Naive thymus-derived CD4-positive, alpha-beta T cell (primary cell): Measurements from ENCODE around the gene ACOXL. TPM values are rescaled to one million over a fixed set of nuclear protein-coding genes. Genes with fewer than 3 reads are reported as not detected.

Experiments
- ATAC-seq: fragments of 150-1000 bp; cut with Tn5 transposase; 2 replicates; pipeline ENCODE4 v1.10.0; 2021; ENCODE audit warnings: mild to moderate bottlenecking, moderate library complexity
- CTCF ChIA-PET: fragments of 350-600 bp; sonication (Branson Sonifier 250); formaldehyde crosslinking; loops from one replicate; lab custom pipeline; 2021; ENCODE audit warnings: antibody characterized with exemption; lab: Charles Lee
- POLR2A ChIA-PET: fragments of 350-600 bp; sonication (Branson Sonifier 250); formaldehyde crosslinking; loops from one replicate; lab custom pipeline; 2021; ENCODE audit warnings: antibody characterized with exemption, inconsistent platforms; lab: Charles Lee
- DNase-seq, 9 donors: peaks; one replicate each; pipeline versions ENCODE4 v3.0.0 to v3.0.0-alpha.2; 2020 to 2022; ENCODE audit warnings: mixed read lengths in 1 of 9
- H3K27ac ChIP-seq: one replicate; pipeline ENCODE4 v1.7.0; 2013; ENCODE audit warnings: mild to moderate bottlenecking, low read depth, low read length, moderate library complexity
- H3K27me3 ChIP-seq, 2 donors: one replicate each; pipeline ENCODE4 v1.7.0; 2013; ENCODE audit warnings: low read length in 2 of 2, mild to moderate bottlenecking in 2 of 2, moderate library complexity in 2 of 2; ENCODE audit not compliant: control insufficient read depth in 2 of 2, insufficient read depth in 2 of 2
- H3K36me3 ChIP-seq, 3 experiments: 1 replicate in 2 of 3; 2 replicates in 1 of 3; pipeline ENCODE4 v1.7.0; 2013; ENCODE audit warnings: low read length in 3 of 3, mild to moderate bottlenecking in 3 of 3, moderate library complexity in 1 of 3; ENCODE audit not compliant: insufficient read depth in 3 of 3, control insufficient read depth in 2 of 3
- H3K4me1 ChIP-seq, 2 donors: one replicate each; pipeline ENCODE4 v1.7.0; 2013; ENCODE audit warnings: low read length in 2 of 2, mild to moderate bottlenecking in 2 of 2, moderate library complexity in 1 of 2; ENCODE audit not compliant: control insufficient read depth in 2 of 2, insufficient read depth in 2 of 2
- H3K4me3 ChIP-seq: 2 replicates; pipeline ENCODE4 v1.7.0; 2013; ENCODE audit warnings: mild to moderate bottlenecking, low read length
- H3K9me3 ChIP-seq, 3 experiments: 1 replicate in 2 of 3; 2 replicates in 1 of 3; pipeline ENCODE4 v1.7.0; 2013; ENCODE audit warnings: low read length in 3 of 3; ENCODE audit not compliant: control insufficient read depth in 2 of 3
- H3K27ac Mint-ChIP-seq, 9 donors: one replicate each; pipeline ENCODE4 v1.8.0; 2020 to 2022; ENCODE audit warnings: mixed read lengths in 9 of 9, mild to moderate bottlenecking in 8 of 9, moderate library complexity in 5 of 9, inconsistent platforms in 2 of 9
- H3K27me3 Mint-ChIP-seq, 5 donors: one replicate each; pipeline ENCODE4 v1.8.0; 2021 to 2022; ENCODE audit warnings: mixed read lengths in 5 of 5, mild to moderate bottlenecking in 1 of 5
- H3K36me3 Mint-ChIP-seq, 5 donors: one replicate each; pipeline ENCODE4 v1.8.0; 2020 to 2022; ENCODE audit warnings: mixed read lengths in 5 of 5, mild to moderate bottlenecking in 3 of 5, inconsistent platforms in 1 of 5
- H3K4me1 Mint-ChIP-seq, 7 donors: one replicate each; pipeline ENCODE4 v1.8.0; 2020 to 2022; ENCODE audit warnings: mixed read lengths in 7 of 7, mild to moderate bottlenecking in 3 of 7, inconsistent platforms in 1 of 7
- H3K4me3 Mint-ChIP-seq, 10 donors: one replicate each; pipeline ENCODE4 v1.8.0; 2020 to 2022; ENCODE audit warnings: mild to moderate bottlenecking in 10 of 10, mixed read lengths in 10 of 10, moderate library complexity in 6 of 10, inconsistent platforms in 2 of 10
- H3K9me3 Mint-ChIP-seq, 11 donors: one replicate each; pipeline ENCODE4 v1.8.0; 2020 to 2022; ENCODE audit warnings: mixed read lengths in 11 of 11, mild to moderate bottlenecking in 4 of 11, inconsistent platforms in 1 of 11, moderate library complexity in 1 of 11
- intact Hi-C, 2 donors: fragments of 100-400 bp; cut with micrococcal nuclease; formaldehyde crosslinking; loops; one replicate each; pipeline ENCODE4 v1.15.1; 2023
- polyA plus RNA-seq, 2 donors: library from polyadenylated mRNA; unstranded; fragments of 300-500 nt; fragmentation: Illumina TruSeq; gene quantifications; one replicate each; pipeline ENCODE4 v1.2.3, GENCODE V29; 2021
- total RNA-seq, 6 experiments: library from RNA in 5 of 6; stranded (reverse) in 5 of 6; gene quantifications; 1 replicate in 5 of 6; 2 replicates in 1 of 6; pipeline ENCODE4 v1.2.3 and lab custom pipeline; 2021 to 2026

Gene ACOXL
- total and polyA plus RNA-seq, 7 experiments from 2014 or later: 0.29 TPM; not detected in 6

DNA sequence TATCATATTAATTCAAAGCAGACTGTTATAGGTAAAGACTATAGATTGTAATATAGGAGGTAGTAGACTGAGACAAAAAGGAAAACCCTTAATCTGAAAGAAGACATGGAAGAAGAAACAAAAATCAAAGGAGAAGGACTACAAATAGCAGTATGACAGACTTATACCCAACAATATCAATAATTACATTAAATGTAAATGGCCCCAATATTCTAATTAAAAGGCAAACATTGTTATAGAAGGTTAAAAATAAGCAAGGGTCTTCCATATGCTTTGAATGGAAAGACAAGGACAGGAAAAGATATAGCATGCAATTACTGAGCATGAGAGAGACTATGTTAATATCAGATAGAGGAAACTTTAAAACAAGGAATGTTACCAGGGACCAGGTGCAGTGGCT is 278.8 kb downstream of the ACOXL start:
- H3K27me3 ChIP-seq: no peaks in the 10 kb centered on the region
- H3K4me1 Mint-ChIP-seq: no peaks in the 10 kb centered on the region
- no peak overlapping the region for H3K27ac Mint-ChIP-seq
- peaks cover 0 to 6% (median 0%) of the 10 kb centered on the region in 5 donors for H3K36me3 Mint-ChIP-seq
- ChIA-PET CTCF (no interaction called here), POLR2A (no interaction called here)
- H3K4me3 Mint-ChIP-seq: no peak overlapping the region
- peaks cover 4 to 32% (median 6%) of the 10 kb centered on the region in 11 donors for H3K9me3 Mint-ChIP-seq
- ATAC-seq (no peak), DNase-seq (no peak)
- H3K27ac ChIP-seq: no peak overlapping the region
- peaks cover 15 to 35% (median 16%) of the 10 kb centered on the region in 5 donors for H3K27me3 Mint-ChIP-seq
- H3K4me1 ChIP-seq: no peaks in the 10 kb centered on the region
- no peak overlapping the region for H3K4me3 ChIP-seq
- no peaks in the 10 kb centered on the region for H3K9me3 ChIP-seq
- H3K36me3 ChIP-seq: no peaks in the 10 kb centered on the region
- intact Hi-C loops: no loop called here

DNA sequence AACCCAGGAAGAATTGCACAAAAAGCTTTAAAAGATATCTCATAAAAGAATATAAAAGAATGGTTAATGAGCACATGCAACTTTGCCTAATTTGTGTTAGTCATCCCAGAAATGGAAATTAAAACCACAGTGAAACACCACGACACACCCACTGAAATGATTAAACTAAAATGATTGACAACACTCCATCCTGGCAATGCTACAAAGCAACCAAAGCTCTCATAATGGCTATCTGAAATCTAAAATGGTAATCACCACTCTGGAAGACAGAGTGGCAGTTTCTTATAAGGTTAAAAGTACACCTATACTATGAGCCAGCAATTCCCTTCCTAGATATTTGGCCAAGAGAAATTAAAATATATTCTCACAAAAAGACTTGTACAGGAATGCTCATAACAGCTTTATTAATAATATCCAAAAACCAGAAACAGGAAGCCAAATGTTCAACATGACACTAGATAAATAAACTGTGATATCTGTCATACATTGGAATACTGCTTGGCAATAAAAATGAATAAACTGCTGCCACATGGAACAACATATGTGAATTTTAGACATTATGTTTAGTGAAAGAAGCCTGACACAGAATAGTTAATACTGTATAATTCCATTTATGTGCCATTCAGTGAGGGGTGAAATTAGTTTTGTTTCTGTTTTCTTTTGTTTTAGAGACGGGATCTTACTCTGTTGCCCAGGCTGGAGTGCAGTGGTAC is 283.1 kb downstream of the ACOXL start:
- ChIA-PET POLR2A (no interaction called here), CTCF (no interaction called here)
- Histone ChIP-seq H3K9me3 (no peaks in the 10 kb centered on the region), H3K27ac (no peak overlapping the region), H3K4me1 (no peaks in the 10 kb centered on the region), H3K27me3 (no peaks in the 10 kb centered on the region), H3K36me3 (no peaks in the 10 kb centered on the region), H3K4me3 (no peak overlapping the region)
- H3K36me3 Mint-ChIP-seq: peaks cover 0 to 6% (median 0%) of the 10 kb centered on the region in 5 donors
- no peak overlapping the region for H3K4me3 Mint-ChIP-seq
- no peak for DNase-seq
- H3K4me1 Mint-ChIP-seq: peaks cover 0 to 11% (median 0%) of the 10 kb centered on the region in 7 donors
- H3K27me3 Mint-ChIP-seq: peaks cover 0 to 22% (median 4%) of the 10 kb centered on the region in 5 donors
- intact Hi-C loops: no loop called here
- no peak for ATAC-seq
- H3K27ac Mint-ChIP-seq: no peak overlapping the region
- H3K9me3 Mint-ChIP-seq: peaks cover 3 to 31% (median 5%) of the 10 kb centered on the region in 11 donors

DNA sequence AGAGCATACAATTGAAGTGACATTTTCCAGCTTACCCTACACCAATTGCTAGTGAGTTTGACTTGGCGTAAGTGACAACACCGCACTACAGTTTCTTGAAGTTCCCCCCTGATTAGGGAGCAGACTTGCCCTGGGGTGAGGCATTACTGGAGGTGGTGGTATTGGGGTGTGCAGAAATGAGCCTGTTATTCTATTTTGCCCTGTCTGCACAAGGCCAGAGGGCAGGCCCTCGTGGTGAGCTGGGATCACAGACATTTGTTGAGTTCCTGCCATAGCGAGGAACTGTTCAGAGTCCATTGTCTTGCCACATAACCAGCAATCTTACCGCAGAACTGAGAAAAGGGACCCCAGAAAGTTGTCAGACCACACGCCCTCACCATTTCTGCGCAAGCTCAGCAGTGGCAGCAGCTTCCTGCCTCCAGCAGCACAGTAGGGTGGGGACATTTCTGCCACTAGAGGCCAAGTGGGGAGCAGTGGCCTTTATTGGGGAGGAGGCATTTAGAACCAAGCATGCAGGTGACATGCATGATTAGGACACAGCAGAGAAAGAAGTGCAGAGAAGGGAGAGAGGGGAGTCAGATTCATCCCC is 284.8 kb downstream of the ACOXL start:
- intact Hi-C loops: no loop called here
- H3K36me3 Mint-ChIP-seq: peaks cover 0 to 6% (median 0%) of the 10 kb centered on the region in 5 donors
- H3K9me3 Mint-ChIP-seq: peaks cover 0 to 15% (median 3%) of the 10 kb centered on the region in 11 donors
- H3K36me3 ChIP-seq: no peaks in the 10 kb centered on the region
- no peaks in the 10 kb centered on the region for H3K27me3 ChIP-seq
- H3K9me3 ChIP-seq: no peaks in the 10 kb centered on the region
- H3K4me3 ChIP-seq: no peak overlapping the region
- POLR2A ChIA-PET: no interaction called here
- ATAC-seq (no peak), DNase-seq (no peak)
- no peak overlapping the region for H3K4me3 Mint-ChIP-seq
- H3K4me1 ChIP-seq: no peaks in the 10 kb centered on the region
- no peak overlapping the region for H3K27ac ChIP-seq
- CTCF ChIA-PET: no interaction called here
- peaks cover 0 to 15% (median 0%) of the 10 kb centered on the region in 5 donors for H3K27me3 Mint-ChIP-seq
- H3K4me1 Mint-ChIP-seq: peaks cover 0 to 11% (median 0%) of the 10 kb centered on the region in 7 donors
- H3K27ac Mint-ChIP-seq: no peak overlapping the region

DNA sequence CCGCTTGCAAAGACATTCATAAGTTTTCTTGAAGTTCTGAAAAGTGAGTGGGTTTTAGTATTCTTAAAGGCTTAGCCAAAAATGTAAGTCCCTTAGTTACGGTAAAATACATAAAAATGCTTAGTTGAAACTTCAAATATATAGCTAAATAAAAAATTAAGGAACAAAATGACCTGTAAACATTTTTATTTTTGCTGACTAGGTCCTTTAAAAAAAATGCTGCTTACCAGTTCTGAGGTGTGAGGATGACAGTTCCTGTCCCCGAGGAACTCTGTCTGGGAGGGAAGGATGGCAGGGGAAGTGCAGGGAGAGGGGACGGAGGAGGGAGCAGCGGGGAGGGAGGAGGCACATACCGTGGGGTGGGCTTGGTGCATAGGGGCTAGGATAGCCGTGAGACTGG is 285.5 kb downstream of the ACOXL start:
- no peak overlapping the region for H3K27ac Mint-ChIP-seq
- Histone ChIP-seq H3K4me1 (no peaks in the 10 kb centered on the region), H3K27me3 (no peaks in the 10 kb centered on the region), H3K36me3 (no peaks in the 10 kb centered on the region), H3K9me3 (no peaks in the 10 kb centered on the region), H3K4me3 (no peak overlapping the region), H3K27ac (no peak overlapping the region)
- intact Hi-C loops: no loop called here
- peaks cover 0 to 6% (median 0%) of the 10 kb centered on the region in 5 donors for H3K36me3 Mint-ChIP-seq
- H3K4me3 Mint-ChIP-seq: no peak overlapping the region
- peaks cover 0 to 11% (median 0%) of the 10 kb centered on the region in 7 donors for H3K4me1 Mint-ChIP-seq
- POLR2A ChIA-PET: no interaction called here
- peaks cover 0 to 13% (median 0%) of the 10 kb centered on the region in 5 donors for H3K27me3 Mint-ChIP-seq
- CTCF ChIA-PET: no interaction called here
- H3K9me3 Mint-ChIP-seq: peaks cover 0 to 8% (median 3%) of the 10 kb centered on the region in 11 donors
- ATAC-seq: no peak
- no peak for DNase-seq

DNA sequence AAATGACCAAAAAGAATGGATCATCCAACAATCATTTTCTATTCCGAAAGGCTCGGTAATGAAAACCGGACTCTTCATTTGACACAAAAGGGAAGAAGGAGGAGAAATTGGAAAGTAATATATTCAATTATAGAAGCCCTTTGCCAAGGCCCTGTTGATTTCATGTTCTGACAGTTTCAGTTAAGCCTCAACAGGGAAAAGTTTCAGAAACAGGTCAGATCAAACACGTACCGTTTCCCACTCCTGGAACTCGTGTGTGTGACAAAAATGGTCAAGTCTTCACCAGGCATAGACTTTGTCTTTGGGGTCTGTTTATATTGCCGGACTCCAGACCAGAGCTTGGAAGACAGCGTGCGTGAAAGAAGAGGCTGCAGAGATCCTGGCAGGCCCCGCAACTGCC is 287.0 kb downstream of the ACOXL start:
- Mint-ChIP-seq H3K36me3 (no peaks in the 10 kb centered on the region), H3K4me3 (no peak overlapping the region), H3K4me1 (peaks cover 0 to 11% (median 0%) of the 10 kb centered on the region in 7 donors), H3K27me3 (peaks cover 0 to 10% (median 4%) of the 10 kb centered on the region in 5 donors), H3K9me3 (peaks cover 0 to 3% (median 0%) of the 10 kb centered on the region in 11 donors), H3K27ac (no peak overlapping the region)
- Histone ChIP-seq H3K27me3 (no peaks in the 10 kb centered on the region), H3K4me3 (no peak overlapping the region), H3K9me3 (no peaks in the 10 kb centered on the region), H3K27ac (no peak overlapping the region), H3K4me1 (no peaks in the 10 kb centered on the region), H3K36me3 (no peaks in the 10 kb centered on the region)
- ChIA-PET POLR2A (no interaction called here), CTCF (no interaction called here)
- ATAC-seq (no peak), DNase-seq (no peak)
- intact Hi-C loops: no loop called here

DNA sequence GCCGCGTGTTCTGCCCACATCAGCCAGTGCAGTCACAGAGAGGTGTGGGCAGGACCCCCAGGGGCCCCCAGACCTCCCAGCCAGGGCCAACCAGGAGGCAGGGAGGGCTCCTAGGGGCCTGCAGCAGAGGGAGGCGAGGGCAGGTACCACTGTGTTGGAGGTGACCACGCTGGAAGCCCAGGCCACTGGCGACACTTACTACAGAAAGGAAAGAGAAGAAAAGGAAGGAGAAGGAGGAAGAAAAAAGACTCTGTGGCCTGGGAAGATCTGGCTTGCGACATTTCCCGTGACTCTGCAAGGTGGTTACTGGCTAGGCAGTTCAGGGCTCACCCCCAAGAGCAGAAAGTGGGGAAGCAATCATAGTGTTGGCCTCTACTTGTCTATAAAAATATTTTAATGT is 290.3 kb downstream of the ACOXL start:
- Histone ChIP-seq H3K36me3 (no peaks in the 10 kb centered on the region), H3K27ac (no peak overlapping the region), H3K9me3 (no peaks in the 10 kb centered on the region), H3K4me1 (no peaks in the 10 kb centered on the region), H3K27me3 (no peaks in the 10 kb centered on the region), H3K4me3 (no peak overlapping the region)
- Mint-ChIP-seq H3K27me3 (peaks cover 0 to 22% (median 4%) of the 10 kb centered on the region in 5 donors), H3K9me3 (peaks cover 0 to 3% (median 0%) of the 10 kb centered on the region in 11 donors), H3K36me3 (no peaks in the 10 kb centered on the region), H3K27ac (no peak overlapping the region), H3K4me3 (no peak overlapping the region), H3K4me1 (peaks cover 0 to 10% (median 0%) of the 10 kb centered on the region in 7 donors)
- ATAC-seq (peak; percentile 40), DNase-seq (no peak)
- intact Hi-C loops: no loop called here
- CTCF ChIA-PET: no interaction called here
- POLR2A ChIA-PET: no interaction called here
